Measurements from ENCODE around the gene NAA10. TPM values are rescaled to one million over a fixed set of nuclear protein-coding genes. Genes with fewer than 3 reads are reported as not detected.
A peak's percentile ranks its signal among the peaks of the same experiment; 100 is the strongest.

Gene NAA10
- total RNA-seq, 3 donors from 2014 or later = 52.2 to 72.3 (median 68.9) TPM

- no peak overlapping the region for H3K4me3 ChIP-seq
- H3K4me1 ChIP-seq (ENCODE audit: low read depth) = no peaks in the 10 kb centered on the region
- peak; percentile 2 for ATAC-seq
Observed at GRCh38 chrX:153944800-153945150, 9.9 kb upstream of the NAA10 start.

GRCh38 chrX:153944140-153944799 is 9.4 kb upstream of the NAA10 start, which contains the start of gene RENBP:
RENBP (minus strand) TSS chrX:153944643; CDS start chrX:153944610, 33 bp downstream.
- ATAC-seq (peak; percentile 56), DNase-seq (peak; percentile 56 to 83 (median 64))
- intact Hi-C loops (cut with DNase I, micrococcal nuclease) = no loop called here
- Histone ChIP-seq H3K9me3 (no peaks in the 10 kb centered on the region), H3K4me1 (ENCODE audit: low read depth) (no peaks in the 10 kb centered on the region), H3K4me3 (no peak within 1 kb of the TSS), H3K36me3 (ENCODE audit: low read depth) (no peaks in the 10 kb centered on the region)
- TF ChIP-seq CTCF (IDR thresholded peaks at IDR 0.05) = no peak

More at GRCh38 chrX:153944800-153945150, 9.9 kb upstream of the NAA10 start:
- Histone ChIP-seq H3K36me3 (ENCODE audit: low read depth) (no peaks in the 10 kb centered on the region), H3K9me3 (no peaks in the 10 kb centered on the region)
- TF ChIP-seq CTCF (IDR thresholded peaks at IDR 0.05) = no peak
- no peak for DNase-seq
- intact Hi-C loops (cut with DNase I, micrococcal nuclease) = no loop called here

GRCh38 chrX:153941336-153942252 is 6.8 kb upstream of the NAA10 start:
- H3K36me3 ChIP-seq (ENCODE audit: low read depth) = no peaks in the 10 kb centered on the region
- no peaks in the 10 kb centered on the region for H3K4me1 ChIP-seq (ENCODE audit: low read depth)
- no peak for ATAC-seq
- no peak for TF ChIP-seq CTCF (IDR thresholded peaks at IDR 0.05)
- no peak for DNase-seq
- intact Hi-C loops (cut with DNase I, micrococcal nuclease) = no loop called here
- no peak overlapping the region for H3K4me3 ChIP-seq
- H3K9me3 ChIP-seq = no peaks in the 10 kb centered on the region

GRCh38 chrX:153939573-153939972 is 4.7 kb upstream of the NAA10 start:
- H3K4me1 ChIP-seq (ENCODE audit: low read depth) = no peaks in the 10 kb centered on the region
- DNase-seq (no peak), ATAC-seq (no peak)
- H3K36me3 ChIP-seq (ENCODE audit: low read depth) = no peaks in the 10 kb centered on the region
- TF ChIP-seq CTCF (IDR thresholded peaks at IDR 0.05) = no peak
- intact Hi-C loops (cut with DNase I, micrococcal nuclease) = no loop called here
- H3K9me3 ChIP-seq = no peaks in the 10 kb centered on the region
- H3K4me3 ChIP-seq = no peak overlapping the region

- intact Hi-C loops (cut with DNase I, micrococcal nuclease) = no loop called here
- ATAC-seq = no peak
Observed at GRCh38 chrX:153938226-153938786, 3.5 kb upstream of the NAA10 start.

More at GRCh38 chrX:153938226-153938786, 3.5 kb upstream of the NAA10 start:
- Histone ChIP-seq H3K9me3 (no peaks in the 10 kb centered on the region), H3K4me1 (ENCODE audit: low read depth) (no peaks in the 10 kb centered on the region), H3K4me3 (no peak overlapping the region), H3K36me3 (ENCODE audit: low read depth) (no peaks in the 10 kb centered on the region)
- no peak for TF ChIP-seq CTCF (IDR thresholded peaks at IDR 0.05)
- no peak for DNase-seq
